ENCODE measurements around the gene PON2. TPM values are rescaled to one million over a fixed set of nuclear protein-coding genes. Genes with fewer than 3 reads are reported as not detected.

PON2 gene
- polyA plus RNA-seq, 2 donors = 19.8 to 26.2 TPM

GRCh38 chr7:95444796-95445195, 10.0 kb upstream of the PON2 start:
- no peak overlapping the region for H3K27ac ChIP-seq (ENCODE audit: low read depth in 2 of 2, low read length in 1 of 2)

DNA sequence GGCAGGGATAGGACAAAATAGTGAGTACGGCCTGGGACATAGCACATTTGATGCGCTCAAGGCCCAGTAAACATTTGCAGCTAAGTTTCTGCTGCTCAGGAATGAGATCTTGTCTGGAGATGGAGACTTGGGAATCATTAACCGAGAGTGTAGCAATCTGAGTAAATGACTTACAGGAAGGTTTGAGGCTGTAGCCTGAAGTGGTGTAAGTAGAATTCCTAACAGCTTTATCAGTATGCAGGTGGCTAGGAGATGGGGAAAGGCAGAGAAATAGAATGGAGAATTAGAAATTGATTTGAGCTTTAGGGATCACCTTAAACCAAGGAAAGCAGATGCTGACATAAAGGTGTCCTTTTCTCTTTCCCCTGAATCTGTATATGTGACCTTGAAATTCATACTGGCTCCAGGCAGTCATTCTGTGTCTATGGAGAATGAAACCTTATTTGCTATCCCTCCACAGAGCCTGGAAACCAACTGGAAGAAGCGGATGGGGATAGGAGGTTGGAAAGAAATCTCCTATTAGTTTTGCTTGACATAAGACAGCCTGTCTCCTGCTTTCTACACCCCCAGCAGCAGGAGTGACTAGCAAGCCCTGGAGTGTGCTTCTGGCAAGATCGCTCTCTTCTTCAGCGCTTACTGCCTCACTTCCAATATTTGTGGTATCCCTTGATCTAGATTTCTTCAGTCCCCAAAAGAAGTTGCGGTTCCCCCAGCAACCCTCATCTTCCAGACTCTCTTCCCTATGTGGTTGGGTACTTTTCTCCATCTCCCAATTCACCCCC, 6.4 kb upstream of the PON2 start:
- Histone ChIP-seq H3K36me3 (ENCODE audit: control insufficient read depth in 2 of 2, insufficient read depth in 2 of 2, low read length in 1 of 2) (no peaks in the 10 kb centered on the region), H3K27me3 (ENCODE audit: control insufficient read depth in 1 of 2, insufficient read depth in 2 of 2, low read length in 2 of 2) (no peaks in the 10 kb centered on the region), H3K9me3 (ENCODE audit: control insufficient read depth in 2 of 2, insufficient read depth in 1 of 2, low read depth in 1 of 2, low read length in 1 of 2) (no peaks in the 10 kb centered on the region), H3K27ac (ENCODE audit: low read depth in 2 of 2, low read length in 1 of 2) (no peak overlapping the region), H3K4me3 (ENCODE audit: low read depth in 1 of 2, low read length in 2 of 2) (no peak overlapping the region), H3K4me1 (ENCODE audit: control insufficient read depth in 2 of 2, insufficient read depth in 2 of 2, low read length in 1 of 2) (no peaks in the 10 kb centered on the region)
- 81 to 83% methylated on average over 7 of the region's 7 CpGs for WGBS, 2 donors

More at GRCh38 chr7:95444796-95445195, 10.0 kb upstream of the PON2 start:
- Histone ChIP-seq H3K36me3 (ENCODE audit: control insufficient read depth in 2 of 2, insufficient read depth in 2 of 2, low read length in 1 of 2) (no peaks in the 10 kb centered on the region), H3K27me3 (ENCODE audit: control insufficient read depth in 1 of 2, insufficient read depth in 2 of 2, low read length in 2 of 2) (no peaks in the 10 kb centered on the region), H3K4me1 (ENCODE audit: control insufficient read depth in 2 of 2, insufficient read depth in 2 of 2, low read length in 1 of 2) (no peaks in the 10 kb centered on the region), H3K4me3 (ENCODE audit: low read depth in 1 of 2, low read length in 2 of 2) (no peak overlapping the region), H3K9me3 (ENCODE audit: control insufficient read depth in 2 of 2, insufficient read depth in 1 of 2, low read depth in 1 of 2, low read length in 1 of 2) (no peaks in the 10 kb centered on the region)
- WGBS, 2 donors = 68 to 72% methylated on average over 2 of the region's 2 CpGs

DNA sequence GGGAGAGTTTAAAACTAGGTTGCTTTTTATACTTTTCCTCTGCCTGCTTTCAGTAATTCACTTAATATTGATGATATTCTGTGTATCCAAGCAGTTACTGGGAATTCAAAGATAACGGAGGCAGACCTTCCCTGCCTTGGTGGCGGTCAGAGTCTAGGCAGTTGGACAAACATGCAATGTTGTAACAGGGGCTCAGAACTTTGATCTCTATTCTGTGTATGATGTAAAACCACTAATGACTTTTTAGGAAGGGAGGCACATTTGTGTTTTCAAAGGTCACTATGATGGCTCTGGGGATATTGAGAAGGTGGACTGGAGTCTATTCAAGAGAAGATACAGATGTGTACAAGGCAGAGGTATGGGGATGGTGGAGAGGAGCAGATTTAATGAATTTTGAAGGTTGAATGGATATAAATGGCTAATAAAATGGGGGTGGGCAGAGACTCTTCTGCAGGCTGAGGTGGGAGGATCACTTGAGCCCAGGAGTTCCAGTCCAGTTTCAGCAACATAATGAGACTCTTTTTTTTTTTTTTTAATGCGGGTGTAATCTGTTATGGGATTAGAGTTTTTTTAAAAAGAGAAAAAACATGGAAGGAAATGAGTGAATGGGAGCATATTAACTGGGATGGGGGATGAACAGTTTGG, 5.7 kb upstream of the PON2 start:
- WGBS, 2 donors = 75 to 98% methylated on average over 3 of the region's 3 CpGs
- Histone ChIP-seq H3K9me3 (ENCODE audit: control insufficient read depth in 2 of 2, insufficient read depth in 1 of 2, low read depth in 1 of 2, low read length in 1 of 2) (no peaks in the 10 kb centered on the region), H3K36me3 (ENCODE audit: control insufficient read depth in 2 of 2, insufficient read depth in 2 of 2, low read length in 1 of 2) (no peaks in the 10 kb centered on the region), H3K4me3 (ENCODE audit: low read depth in 1 of 2, low read length in 2 of 2) (no peak overlapping the region), H3K27me3 (ENCODE audit: control insufficient read depth in 1 of 2, insufficient read depth in 2 of 2, low read length in 2 of 2) (no peaks in the 10 kb centered on the region), H3K4me1 (ENCODE audit: control insufficient read depth in 2 of 2, insufficient read depth in 2 of 2, low read length in 1 of 2) (no peaks in the 10 kb centered on the region), H3K27ac (ENCODE audit: low read depth in 2 of 2, low read length in 1 of 2) (no peak overlapping the region)

DNA sequence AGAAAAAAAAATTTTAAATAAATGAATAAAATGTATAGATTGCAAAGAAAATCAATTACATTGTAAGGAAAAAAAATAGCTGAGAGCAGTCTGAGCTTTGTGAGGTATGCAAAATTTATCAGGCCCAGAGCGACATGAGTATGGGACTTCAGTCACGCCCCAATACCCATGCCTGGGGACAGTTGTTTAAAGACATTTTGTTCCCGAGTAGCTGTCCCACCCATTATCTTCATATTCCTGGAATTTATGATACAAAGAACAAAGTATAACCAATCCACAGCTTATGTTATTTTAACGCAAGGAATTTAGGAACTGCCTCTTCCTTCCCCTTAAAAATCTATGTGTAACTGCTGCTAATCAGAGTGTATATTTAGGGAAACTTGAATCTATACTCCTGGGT, 1.6 kb upstream of the PON2 start:
- H3K9me3 ChIP-seq (ENCODE audit: control insufficient read depth in 2 of 2, insufficient read depth in 1 of 2, low read depth in 1 of 2, low read length in 1 of 2) = no peaks in the 10 kb centered on the region
- 77 to 82% methylated on average over 4 of the region's 4 CpGs for WGBS, 2 donors
- H3K27ac ChIP-seq (ENCODE audit: low read depth in 2 of 2, low read length in 1 of 2) = no peak overlapping the region
- no peak overlapping the region for H3K4me3 ChIP-seq (ENCODE audit: low read depth in 1 of 2, low read length in 2 of 2)
- peaks cover 0 to 3% of the 10 kb centered on the region in 2 donors for H3K4me1 ChIP-seq (ENCODE audit: control insufficient read depth in 2 of 2, insufficient read depth in 2 of 2, low read length in 1 of 2)
- no peaks in the 10 kb centered on the region for H3K27me3 ChIP-seq (ENCODE audit: control insufficient read depth in 1 of 2, insufficient read depth in 2 of 2, low read length in 2 of 2)
- no peaks in the 10 kb centered on the region for H3K36me3 ChIP-seq (ENCODE audit: control insufficient read depth in 2 of 2, insufficient read depth in 2 of 2, low read length in 1 of 2)

GRCh38 chr7:95435422-95435780, 573 bp upstream of the PON2 start:
- WGBS, 2 donors = 48 to 55% methylated on average over 9 of the region's 9 CpGs
- Histone ChIP-seq H3K4me3 (ENCODE audit: low read depth in 1 of 2, low read length in 2 of 2) (peak overlapping the region; percentile 83 to 95), H3K36me3 (ENCODE audit: control insufficient read depth in 2 of 2, insufficient read depth in 2 of 2, low read length in 1 of 2) (no peaks in the 10 kb centered on the region), H3K4me1 (ENCODE audit: control insufficient read depth in 2 of 2, insufficient read depth in 2 of 2, low read length in 1 of 2) (peaks cover 0 to 3% of the 10 kb centered on the region in 2 donors), H3K27me3 (ENCODE audit: control insufficient read depth in 1 of 2, insufficient read depth in 2 of 2, low read length in 2 of 2) (no peaks in the 10 kb centered on the region), H3K27ac (ENCODE audit: low read depth in 2 of 2, low read length in 1 of 2) (peak overlapping the region in 1 of 2 donors; percentile 91), H3K9me3 (ENCODE audit: control insufficient read depth in 2 of 2, insufficient read depth in 1 of 2, low read depth in 1 of 2, low read length in 1 of 2) (no peaks in the 10 kb centered on the region)

- Histone ChIP-seq H3K27me3 (ENCODE audit: control insufficient read depth in 1 of 2, insufficient read depth in 2 of 2, low read length in 2 of 2) (no peaks in the 10 kb centered on the region), H3K36me3 (ENCODE audit: control insufficient read depth in 2 of 2, insufficient read depth in 2 of 2, low read length in 1 of 2) (no peaks in the 10 kb centered on the region), H3K9me3 (ENCODE audit: control insufficient read depth in 2 of 2, insufficient read depth in 1 of 2, low read depth in 1 of 2, low read length in 1 of 2) (no peaks in the 10 kb centered on the region), H3K4me3 (ENCODE audit: low read depth in 1 of 2, low read length in 2 of 2) (peak overlapping the region; percentile 83 to 95), H3K4me1 (ENCODE audit: control insufficient read depth in 2 of 2, insufficient read depth in 2 of 2, low read length in 1 of 2) (peaks cover 0 to 3% of the 10 kb centered on the region in 2 donors), H3K27ac (ENCODE audit: low read depth in 2 of 2, low read length in 1 of 2) (peak overlapping the region in 1 of 2 donors; percentile 91)
- WGBS, 2 donors = 47% methylated on average over 6 of the region's 6 CpGs
These were observed 774 bp downstream of the PON2 start for GRCh38 chr7:95433952-95434556.

DNA sequence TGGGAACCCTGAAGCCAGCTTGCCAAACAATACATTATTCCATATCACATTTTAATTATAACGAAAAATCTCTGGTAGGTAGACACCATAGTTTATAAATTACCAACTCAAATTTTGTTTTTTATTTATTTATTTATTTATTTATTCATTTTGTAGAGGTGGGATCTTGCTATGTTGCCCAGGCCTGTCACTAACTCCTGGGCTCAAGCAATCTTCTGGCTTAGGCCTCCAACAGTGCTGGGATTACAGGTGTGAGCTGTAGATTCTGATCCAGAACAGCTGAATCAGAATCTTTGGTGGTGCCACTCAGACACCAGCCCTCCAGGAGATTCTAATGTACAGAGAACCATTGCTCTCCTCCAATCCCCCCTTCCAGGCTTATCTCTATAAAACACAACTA, 1.7 kb downstream of the PON2 start:
- 93 to 94% methylated on average over 1 of the region's 1 CpG for WGBS, 2 donors
- H3K9me3 ChIP-seq (ENCODE audit: control insufficient read depth in 2 of 2, insufficient read depth in 1 of 2, low read depth in 1 of 2, low read length in 1 of 2) = no peaks in the 10 kb centered on the region
- H3K36me3 ChIP-seq (ENCODE audit: control insufficient read depth in 2 of 2, insufficient read depth in 2 of 2, low read length in 1 of 2) = no peaks in the 10 kb centered on the region
- H3K4me3 ChIP-seq (ENCODE audit: low read depth in 1 of 2, low read length in 2 of 2) = no peak overlapping the region
- H3K27ac ChIP-seq (ENCODE audit: low read depth in 2 of 2, low read length in 1 of 2) = no peak overlapping the region
- H3K27me3 ChIP-seq (ENCODE audit: control insufficient read depth in 1 of 2, insufficient read depth in 2 of 2, low read length in 2 of 2) = no peaks in the 10 kb centered on the region
- peaks cover 0 to 3% of the 10 kb centered on the region in 2 donors for H3K4me1 ChIP-seq (ENCODE audit: control insufficient read depth in 2 of 2, insufficient read depth in 2 of 2, low read length in 1 of 2)

DNA sequence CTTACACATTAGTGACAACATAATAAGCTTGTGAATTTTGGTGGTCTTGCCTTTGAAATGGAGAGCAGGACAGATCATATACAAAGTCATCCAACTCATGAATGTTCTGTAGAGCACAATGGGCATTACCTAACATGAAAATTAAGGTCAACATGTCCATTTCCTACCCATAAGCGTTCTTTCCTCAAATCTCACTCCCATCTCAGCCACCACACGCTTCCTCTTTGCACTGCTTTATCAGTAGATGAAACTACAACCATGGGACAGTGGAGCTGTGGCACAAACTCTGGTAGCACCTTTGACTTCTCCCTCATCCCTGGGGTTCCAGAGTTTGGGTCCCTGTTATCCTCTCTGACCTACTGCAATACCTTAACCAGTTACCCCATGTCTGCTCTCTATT, 2.2 kb downstream of the PON2 start:
- peaks cover 0 to 3% of the 10 kb centered on the region in 2 donors for H3K4me1 ChIP-seq (ENCODE audit: control insufficient read depth in 2 of 2, insufficient read depth in 2 of 2, low read length in 1 of 2)
- no peak overlapping the region for H3K4me3 ChIP-seq (ENCODE audit: low read depth in 1 of 2, low read length in 2 of 2)
- H3K27ac ChIP-seq (ENCODE audit: low read depth in 2 of 2, low read length in 1 of 2) = no peak overlapping the region
- 81 to 93% methylated on average over 2 of the region's 2 CpGs for WGBS, 2 donors
- no peaks in the 10 kb centered on the region for H3K27me3 ChIP-seq (ENCODE audit: control insufficient read depth in 1 of 2, insufficient read depth in 2 of 2, low read length in 2 of 2)
- H3K36me3 ChIP-seq (ENCODE audit: control insufficient read depth in 2 of 2, insufficient read depth in 2 of 2, low read length in 1 of 2) = no peaks in the 10 kb centered on the region
- H3K9me3 ChIP-seq (ENCODE audit: control insufficient read depth in 2 of 2, insufficient read depth in 1 of 2, low read depth in 1 of 2, low read length in 1 of 2) = no peaks in the 10 kb centered on the region

DNA sequence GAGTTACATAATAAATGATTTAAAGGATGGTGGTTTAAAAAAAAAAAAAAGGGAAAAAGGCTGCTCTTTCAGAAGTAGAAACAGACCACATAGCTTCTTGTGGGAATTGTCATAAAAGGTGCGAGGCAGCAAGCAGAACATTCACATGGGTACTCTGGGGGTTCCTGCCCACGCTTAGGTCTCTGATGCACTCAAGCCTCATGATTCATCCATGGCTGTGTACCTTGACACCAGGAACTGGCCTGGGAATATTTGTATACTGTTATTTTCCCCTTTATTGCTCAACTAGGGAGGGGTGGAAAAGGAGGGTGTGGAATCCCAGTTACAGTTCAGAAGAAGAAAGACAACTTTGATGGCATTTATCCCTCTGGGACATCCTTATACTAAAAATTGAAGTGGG, 4.0 kb downstream of the PON2 start:
- no peaks in the 10 kb centered on the region for H3K27me3 ChIP-seq (ENCODE audit: control insufficient read depth in 1 of 2, insufficient read depth in 2 of 2, low read length in 2 of 2)
- WGBS, 2 donors = 75 to 80% methylated on average over 2 of the region's 2 CpGs
- no peak overlapping the region for H3K4me3 ChIP-seq (ENCODE audit: low read depth in 1 of 2, low read length in 2 of 2)
- H3K9me3 ChIP-seq (ENCODE audit: control insufficient read depth in 2 of 2, insufficient read depth in 1 of 2, low read depth in 1 of 2, low read length in 1 of 2) = no peaks in the 10 kb centered on the region
- no peak overlapping the region for H3K27ac ChIP-seq (ENCODE audit: low read depth in 2 of 2, low read length in 1 of 2)
- H3K4me1 ChIP-seq (ENCODE audit: control insufficient read depth in 2 of 2, insufficient read depth in 2 of 2, low read length in 1 of 2) = peaks cover 0 to 3% of the 10 kb centered on the region in 2 donors
- H3K36me3 ChIP-seq (ENCODE audit: control insufficient read depth in 2 of 2, insufficient read depth in 2 of 2, low read length in 1 of 2) = no peaks in the 10 kb centered on the region
